A673 (cell line): ENCODE measurements around the gene PSMG1. TPM values are rescaled to one million over a fixed set of nuclear protein-coding genes. Genes with fewer than 3 reads are reported as not detected.

Source experiments
- BruUV-seq: library from RNA; stranded (reverse); fragments of 400-500 nt; replicated peaks from 2 replicates; lab custom pipeline; 2021; lab: Mats Ljungman, UMichigan
- CTCF ChIA-PET: fragments of 300-600 bp; sonication (Branson Sonifier 250); formaldehyde crosslinking; loops from one replicate; lab custom pipeline; 2022; ENCODE audit warnings: antibody characterized with exemption; lab: Charles Lee
- POLR2A ChIA-PET: fragments of 300-600 bp; sonication (Branson Sonifier 250); formaldehyde crosslinking; loops from one replicate; lab custom pipeline; 2022; ENCODE audit warnings: antibody characterized with exemption; ENCODE audit not compliant: low non-redundant PET; lab: Charles Lee
- DNase-seq: peaks from one replicate; pipeline ENCODE4 v3.0.0-alpha.2; 2015; ENCODE audit warnings: low spot score
- H3K27ac ChIP-seq: fragments of 200-600 bp; sonication (generic); 2 replicates; pipeline ENCODE4 v1.5.1; 2016; ENCODE audit warnings: mixed run types, low read depth, mild to moderate bottlenecking, mixed read lengths, antibody characterized with exemption, low read length; ENCODE audit not compliant: poor library complexity, severe bottlenecking
- H3K27me3 ChIP-seq: fragments of 200-600 bp; sonication (generic); replicated peaks from 2 replicates; pipeline ENCODE4 v1.6.1; 2017; ENCODE audit warnings: mixed run types, low read depth, mild to moderate bottlenecking, mixed read lengths, antibody characterized with exemption, low read length; ENCODE audit not compliant: insufficient read depth, poor library complexity
- H3K36me3 ChIP-seq: fragments of 200-600 bp; sonication (generic); 2 replicates; pipeline ENCODE4 v1.6.1; 2016; ENCODE audit warnings: mixed run types, mild to moderate bottlenecking, mixed read lengths, antibody characterized with exemption, low read length; ENCODE audit not compliant: insufficient read depth, poor library complexity, severe bottlenecking
- H3K4me1 ChIP-seq: fragments of 200-600 bp; sonication (generic); 2 replicates; pipeline ENCODE4 v1.6.1; 2017; ENCODE audit warnings: mixed run types, mild to moderate bottlenecking, mixed read lengths, antibody characterized with exemption, low read length; ENCODE audit not compliant: insufficient read depth, poor library complexity, severe bottlenecking
- H3K4me3 ChIP-seq: fragments of 200-600 bp; sonication (generic); 2 replicates; pipeline ENCODE4 v1.5.1; 2016; ENCODE audit warnings: low read depth, mixed run types, mild to moderate bottlenecking, mixed read lengths, low read length; ENCODE audit not compliant: poor library complexity, severe bottlenecking
- H3K9me3 ChIP-seq: fragments of 200-600 bp; sonication (generic); 2 replicates; pipeline ENCODE4 v1.6.1; 2016; ENCODE audit warnings: mixed run types, low read depth, mild to moderate bottlenecking, mixed read lengths, antibody characterized with exemption, low read length; ENCODE audit not compliant: poor library complexity, severe bottlenecking
- EZH2 ChIP-seq: fragments of 200-600 bp; sonication (generic); IDR thresholded peaks from 2 replicates; pipeline ENCODE4 v1.6.1; 2017; ENCODE audit warnings: borderline replicate concordance, low read depth, mild to moderate bottlenecking, mixed read lengths, antibody characterized with exemption, low read length; ENCODE audit not compliant: poor library complexity, severe bottlenecking
- intact Hi-C: fragments of 100-400 bp; cut with micrococcal nuclease; formaldehyde crosslinking; loops from one replicate; pipeline ENCODE4 v1.10.0; 2022; ENCODE audit not compliant: unreplicated experiment
- total RNA-seq: library from RNA; stranded (reverse); gene quantifications from 2 replicates; pipeline ENCODE4 v1.2.3, GENCODE V29; 2021
- TF ChIP-seq, protein P1 (sequence below): fragments of 300-800, 200-600 bp; sonication (generic); conservative IDR thresholded peaks from 2 replicates; pipeline ENCODE4 v1.5.1; 2017; ENCODE audit warnings: low read depth, mild to moderate bottlenecking, antibody characterized with exemption, low read length, moderate library complexity, mixed read lengths

Gene PSMG1
- total RNA-seq, 1 experiment from 2014 or later, result 101 TPM

DNA sequence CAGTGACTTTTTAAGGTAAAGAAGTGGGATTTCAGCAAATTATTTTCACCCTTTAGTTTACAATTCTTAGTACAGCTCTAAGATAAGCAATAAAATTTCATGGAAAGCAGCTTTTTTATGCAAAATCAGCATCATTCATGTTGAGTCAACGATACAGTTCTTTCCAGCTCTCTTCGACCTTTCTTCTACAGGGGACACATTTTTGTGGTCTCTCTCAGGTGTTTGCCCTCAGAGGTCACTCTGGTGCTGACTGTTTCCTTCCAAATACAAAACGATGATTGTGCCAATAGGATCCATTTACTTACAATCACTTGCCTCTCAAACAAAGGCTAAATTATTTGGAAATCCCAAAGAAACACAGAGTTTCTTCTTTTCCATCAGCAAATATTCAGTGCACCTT, 51.0 kb downstream of the PSMG1 start:
- intact Hi-C loops, result loop anchor here (10.0 kb wide), 1 partner anchor 327 kb away; the partner anchor contains the start of gene ETS2
- CTCF ChIA-PET, result no interaction called here
- Histone ChIP-seq H3K9me3 (no peaks in the 10 kb centered on the region), H3K36me3 (no peaks in the 10 kb centered on the region), H3K27ac (no peak overlapping the region), H3K27me3 (no peaks in the 10 kb centered on the region), H3K4me3 (no peak overlapping the region), H3K4me1 (no peaks in the 10 kb centered on the region)
- POLR2A ChIA-PET, result interaction anchor here (0.6 kb wide), 1 partner anchor 51 kb away, joined by 10 read pairs; no protein-coding TSS in a partner anchor
- BruUV-seq, result no TSS peak
- TF ChIP-seq, protein P1, sequence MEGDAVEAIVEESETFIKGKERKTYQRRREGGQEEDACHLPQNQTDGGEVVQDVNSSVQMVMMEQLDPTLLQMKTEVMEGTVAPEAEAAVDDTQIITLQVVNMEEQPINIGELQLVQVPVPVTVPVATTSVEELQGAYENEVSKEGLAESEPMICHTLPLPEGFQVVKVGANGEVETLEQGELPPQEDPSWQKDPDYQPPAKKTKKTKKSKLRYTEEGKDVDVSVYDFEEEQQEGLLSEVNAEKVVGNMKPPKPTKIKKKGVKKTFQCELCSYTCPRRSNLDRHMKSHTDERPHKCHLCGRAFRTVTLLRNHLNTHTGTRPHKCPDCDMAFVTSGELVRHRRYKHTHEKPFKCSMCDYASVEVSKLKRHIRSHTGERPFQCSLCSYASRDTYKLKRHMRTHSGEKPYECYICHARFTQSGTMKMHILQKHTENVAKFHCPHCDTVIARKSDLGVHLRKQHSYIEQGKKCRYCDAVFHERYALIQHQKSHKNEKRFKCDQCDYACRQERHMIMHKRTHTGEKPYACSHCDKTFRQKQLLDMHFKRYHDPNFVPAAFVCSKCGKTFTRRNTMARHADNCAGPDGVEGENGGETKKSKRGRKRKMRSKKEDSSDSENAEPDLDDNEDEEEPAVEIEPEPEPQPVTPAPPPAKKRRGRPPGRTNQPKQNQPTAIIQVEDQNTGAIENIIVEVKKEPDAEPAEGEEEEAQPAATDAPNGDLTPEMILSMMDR, result no peak
- no peak for TF ChIP-seq EZH2
- DNase-seq, result no peak

DNA sequence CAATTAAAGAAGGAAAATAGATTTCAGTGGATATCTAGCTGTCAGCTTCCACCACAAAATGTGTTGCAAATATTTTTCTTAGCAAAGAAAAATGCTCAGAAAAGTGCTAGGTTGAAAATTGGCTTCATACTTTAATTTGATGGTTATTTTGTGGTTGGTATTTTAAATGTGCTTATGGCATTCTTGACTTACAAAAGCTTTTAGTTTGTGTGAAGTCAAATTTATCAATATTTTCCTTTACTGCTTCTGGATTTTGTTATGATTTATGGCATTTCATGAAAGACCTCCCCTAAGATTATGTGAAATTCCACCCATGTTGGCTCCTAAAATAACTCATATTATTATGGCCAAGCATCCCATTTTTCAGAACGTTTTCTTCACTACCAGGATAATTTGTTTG, 51.5 kb downstream of the PSMG1 start:
- H3K4me3 ChIP-seq, result no peak overlapping the region
- BruUV-seq, result no TSS peak
- no peak overlapping the region for H3K27ac ChIP-seq
- H3K27me3 ChIP-seq, result no peaks in the 10 kb centered on the region
- H3K4me1 ChIP-seq, result no peaks in the 10 kb centered on the region
- intact Hi-C loops, result loop anchor here (10.0 kb wide), 1 partner anchor 327 kb away; the partner anchor contains the start of gene ETS2
- no peak for TF ChIP-seq EZH2
- TF ChIP-seq, protein P1, result no peak
- no peaks in the 10 kb centered on the region for H3K9me3 ChIP-seq
- DNase-seq, result no peak
- no peaks in the 10 kb centered on the region for H3K36me3 ChIP-seq
- ChIA-PET POLR2A (interaction anchor here (0.6 kb wide), 1 partner anchor 51 kb away, joined by 10 read pairs; no protein-coding TSS in a partner anchor), CTCF (no interaction called here)

DNA sequence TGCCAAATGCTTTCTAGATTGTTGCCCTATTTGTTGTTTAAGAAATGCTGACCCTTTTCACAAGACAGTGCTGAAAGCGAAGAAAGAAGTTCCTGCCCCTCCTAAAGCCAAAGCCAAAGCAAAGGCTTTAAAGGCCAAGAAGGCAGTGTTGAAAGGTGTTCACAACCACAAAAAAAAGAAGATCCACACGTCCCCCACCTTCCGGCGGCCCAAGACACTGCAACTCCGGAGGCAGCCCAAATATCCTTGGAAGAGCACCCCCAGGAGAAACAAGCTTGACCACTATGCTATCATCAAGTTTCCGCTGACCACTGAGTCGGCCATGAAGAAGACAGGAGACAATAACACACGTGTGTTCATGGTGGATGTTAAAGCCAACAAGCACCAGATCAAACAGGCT, 55.7 kb downstream of the PSMG1 start:
- intact Hi-C loops, result no loop called here
- no peaks in the 10 kb centered on the region for H3K27me3 ChIP-seq
- ChIA-PET CTCF (no interaction called here), POLR2A (interaction anchor here (0.6 kb wide), 1 partner anchor 142 kb away, joined by 3 read pairs; no protein-coding TSS in a partner anchor)
- no peaks in the 10 kb centered on the region for H3K4me1 ChIP-seq
- no peak for DNase-seq
- no peaks in the 10 kb centered on the region for H3K9me3 ChIP-seq
- H3K4me3 ChIP-seq, result no peak overlapping the region
- no peak for TF ChIP-seq EZH2
- no peak overlapping the region for H3K27ac ChIP-seq
- no TSS peak for BruUV-seq
- H3K36me3 ChIP-seq, result no peaks in the 10 kb centered on the region

DNA sequence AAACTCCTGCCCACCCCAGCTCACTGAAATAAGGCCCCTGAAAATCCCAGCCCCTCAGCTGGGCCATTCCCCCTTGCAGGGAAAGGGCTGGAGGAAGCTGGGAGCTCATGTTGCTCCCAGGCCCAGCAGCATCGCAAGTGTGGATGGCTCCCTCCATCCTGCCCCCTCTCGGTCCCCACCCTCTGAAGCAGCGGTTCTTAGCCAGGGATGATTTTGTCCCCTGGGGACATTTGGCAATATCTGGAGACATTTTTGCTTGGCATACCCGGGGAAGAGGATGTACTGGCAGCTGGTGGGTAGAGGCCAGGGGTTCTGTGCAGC, 56.8 kb downstream of the PSMG1 start:
- TF ChIP-seq, protein P1, result no peak
- TF ChIP-seq EZH2, result no peak
- BruUV-seq, result no TSS peak
- H3K27me3 ChIP-seq, result no peaks in the 10 kb centered on the region
- ChIA-PET CTCF (no interaction called here), POLR2A (interaction anchor here (0.7 kb wide), 1 partner anchor 468 kb away, joined by 4 read pairs; no protein-coding TSS in a partner anchor)
- H3K9me3 ChIP-seq, result no peaks in the 10 kb centered on the region
- intact Hi-C loops, result no loop called here
- H3K27ac ChIP-seq, result no peak overlapping the region
- H3K4me3 ChIP-seq, result no peak overlapping the region
- no peaks in the 10 kb centered on the region for H3K4me1 ChIP-seq
- no peaks in the 10 kb centered on the region for H3K36me3 ChIP-seq
- no peak for DNase-seq
